Heart left ventricle (tissue), 13 donors: ENCODE results near the gene P2RX1.

ENCODE experiments used
- POLR2A ChIP-seq, 2 donors: fragments of 450-650 bp; IDR thresholded peaks; one replicate each; pipeline ENCODE4 v1.6.1; 2017; ENCODE audit warnings: antibody characterized with exemption in 2 of 2, mild to moderate bottlenecking in 2 of 2, moderate library complexity in 2 of 2
- TF ChIP-seq, protein P1 (sequence below), 12 donors: fragments of 200-600 bp; sonication (generic) in 4 of 12; IDR thresholded peaks; one replicate each; pipeline versions ENCODE4 v1.5.0 to v1.8.0; 2018 to 2022; ENCODE audit warnings: antibody characterized with exemption in 12 of 12, mild to moderate bottlenecking in 5 of 12
- donor health status: ischemic (EF 13 %, LVEDD 7.1; RV severe dilation, severe dysfunction).
- donor health status: DM: no; HTN: yes; CAD: no.
- donor health status: DM: no; HTN: no; CAD: no.
- donor health status: ischemic (EF 25% LVEDD 6.9; RV normal size, moderate dysfunction).
- donor health status: ischemic (EF 25% LVEDD 5.7; RV mildly dilated, moderate dysfunction).
- donor health status: ischemic (EF 35%, LVEDD 5.7; RV mildly dilated, moderate dysfunction).
- donor health status: nonischemic (EF 11% LVEDD 7.7; RV severe dilation, severe dysfunction).
- donor health status: DM: yes; HTN: yes; CAD: no.
- donor health status: PGD.
- donor health status: ischemic (EF 29% LVEDD 5.4; RV normal size, mild dysfunction).
- donor health status: nonischemic (EF 23%, LVEDD 6.1; RV moderate dilation, normal function).

DNA sequence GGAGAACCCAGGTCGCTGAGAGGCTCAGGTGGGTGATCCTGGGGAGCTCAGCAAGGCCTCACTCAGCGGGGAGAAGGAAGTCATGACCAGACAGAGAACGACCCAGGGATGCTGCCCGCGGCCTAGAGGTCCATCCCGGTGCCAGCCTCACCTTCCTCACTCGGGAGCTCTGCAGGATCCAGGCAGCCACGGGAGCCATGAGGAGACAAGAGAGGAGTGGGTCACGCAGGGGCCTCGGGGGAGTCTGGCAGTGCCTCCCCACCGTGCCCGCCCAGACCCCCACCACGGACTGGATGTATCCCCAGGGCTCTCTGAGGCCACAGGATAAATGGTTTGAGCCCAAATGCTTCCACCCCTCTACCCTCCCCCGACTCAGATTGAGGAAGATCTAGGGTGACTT, 37.3 kb upstream of the P2RX1 start:
- TF ChIP-seq, protein P1, sequence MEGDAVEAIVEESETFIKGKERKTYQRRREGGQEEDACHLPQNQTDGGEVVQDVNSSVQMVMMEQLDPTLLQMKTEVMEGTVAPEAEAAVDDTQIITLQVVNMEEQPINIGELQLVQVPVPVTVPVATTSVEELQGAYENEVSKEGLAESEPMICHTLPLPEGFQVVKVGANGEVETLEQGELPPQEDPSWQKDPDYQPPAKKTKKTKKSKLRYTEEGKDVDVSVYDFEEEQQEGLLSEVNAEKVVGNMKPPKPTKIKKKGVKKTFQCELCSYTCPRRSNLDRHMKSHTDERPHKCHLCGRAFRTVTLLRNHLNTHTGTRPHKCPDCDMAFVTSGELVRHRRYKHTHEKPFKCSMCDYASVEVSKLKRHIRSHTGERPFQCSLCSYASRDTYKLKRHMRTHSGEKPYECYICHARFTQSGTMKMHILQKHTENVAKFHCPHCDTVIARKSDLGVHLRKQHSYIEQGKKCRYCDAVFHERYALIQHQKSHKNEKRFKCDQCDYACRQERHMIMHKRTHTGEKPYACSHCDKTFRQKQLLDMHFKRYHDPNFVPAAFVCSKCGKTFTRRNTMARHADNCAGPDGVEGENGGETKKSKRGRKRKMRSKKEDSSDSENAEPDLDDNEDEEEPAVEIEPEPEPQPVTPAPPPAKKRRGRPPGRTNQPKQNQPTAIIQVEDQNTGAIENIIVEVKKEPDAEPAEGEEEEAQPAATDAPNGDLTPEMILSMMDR (IDR thresholded peaks at IDR 0.05), result no peak
- no peak for TF ChIP-seq POLR2A (IDR thresholded peaks at IDR 0.05)
